Kidney (tissue), 14 donors: ENCODE measurements around the gene HILPDA. TPM values are rescaled to one million over a fixed set of nuclear protein-coding genes. Genes with fewer than 3 reads are reported as not detected.

Experiments used
- DNase-seq, 5 donors: peaks; one replicate each; pipeline ENCODE4 v3.0.0-alpha.2; 2013 to 2020
- FAIRE-seq: peaks from 2 replicates; lab custom pipeline; 2012; peaks lifted over from hg19 to GRCh38; lab: Jason Lieb, UNC
- H3K27ac ChIP-seq, 2 donors: one replicate each; pipeline ENCODE4 v1.7.0; 2013; ENCODE audit warnings: low read depth in 2 of 2, low read length in 2 of 2, inconsistent platforms in 1 of 2
- H3K27me3 ChIP-seq: one replicate; pipeline ENCODE4 v1.7.1; 2013; ENCODE audit warnings: low read length, inconsistent platforms; ENCODE audit not compliant: control insufficient read depth, insufficient read depth
- H3K36me3 ChIP-seq, 3 donors: one replicate each; pipeline versions ENCODE4 v1.7.0 to v1.7.1; 2013; ENCODE audit warnings: low read length in 3 of 3, control low read depth in 1 of 3, inconsistent platforms in 1 of 3; ENCODE audit not compliant: insufficient read depth in 3 of 3, control insufficient read depth in 2 of 3
- H3K4me1 ChIP-seq, 3 donors: one replicate each; pipeline versions ENCODE4 v1.7.0 to v1.7.1; 2013; ENCODE audit warnings: low read length in 3 of 3, inconsistent platforms in 1 of 3, low read depth in 1 of 3; ENCODE audit not compliant: control insufficient read depth in 2 of 3, insufficient read depth in 2 of 3
- H3K4me3 ChIP-seq, 3 donors: one replicate each; pipeline versions ENCODE4 v1.7.0 to v1.8.1; 2013; ENCODE audit warnings: low read length in 3 of 3, control low read depth in 1 of 3, inconsistent platforms in 1 of 3
- H3K9ac ChIP-seq, 3 donors: one replicate each; pipeline versions ENCODE4 v1.7.0 to v1.7.1; 2013; ENCODE audit warnings: low read length in 3 of 3, control low read depth in 1 of 3, inconsistent platforms in 1 of 3
- H3K9me3 ChIP-seq, 3 donors: one replicate each; pipeline versions ENCODE4 v1.7.0 to v1.7.1; 2013; ENCODE audit warnings: low read length in 3 of 3, control low read depth in 1 of 3, inconsistent platforms in 1 of 3; ENCODE audit not compliant: control insufficient read depth in 2 of 3, insufficient read depth in 1 of 3
- intact Hi-C: fragments of 100-400 bp; cut with DNase I; formaldehyde crosslinking; loops from one replicate; pipeline ENCODE4 v1.11.1; 2022
- polyA plus RNA-seq: library from polyadenylated mRNA; stranded (reverse); fragments of 350-450 nt; fragmentation: Illumina TruSeq; extraction: RNeasy Lipid Tissue Mini Kit (QIAGEN cat#74804); gene quantifications from one replicate; pipeline ENCODE4 v1.2.3, GENCODE V29; 2014; ENCODE audit warnings: low read depth, low replicate concordance; ENCODE audit not compliant: insufficient read depth
- total RNA-seq: library from RNA; stranded (reverse); fragmentation: NEBNext Ultra II Directional; extraction: Animal tissue kit (Norgen Biotek cat#: 25700); gene quantifications from one replicate; pipeline ENCODE4 v1.2.1, GENCODE V29; 2021
- TF ChIP-seq, protein P1 (sequence below): IDR thresholded peaks from 3 replicates; pipeline ENCODE4 v1.5.1; 2012; ENCODE audit warnings: mild to moderate bottlenecking, moderate library complexity, borderline replicate concordance; ENCODE audit not compliant: insufficient read depth; ENCODE audit errors: extremely low read depth
- donor health status: control.
- donor health status: control.
- donor health status: control.
- donor health status: control.
- donor health status: control.
- donor health status: DM: yes; HTN: yes; CAD: no.
- donor health status: Normal renal cell carcinoma (clear cell type).

Gene HILPDA
- total and polyA plus RNA-seq, 2 donors from 2014 or later = 7.2 to 10.3 TPM

DNA sequence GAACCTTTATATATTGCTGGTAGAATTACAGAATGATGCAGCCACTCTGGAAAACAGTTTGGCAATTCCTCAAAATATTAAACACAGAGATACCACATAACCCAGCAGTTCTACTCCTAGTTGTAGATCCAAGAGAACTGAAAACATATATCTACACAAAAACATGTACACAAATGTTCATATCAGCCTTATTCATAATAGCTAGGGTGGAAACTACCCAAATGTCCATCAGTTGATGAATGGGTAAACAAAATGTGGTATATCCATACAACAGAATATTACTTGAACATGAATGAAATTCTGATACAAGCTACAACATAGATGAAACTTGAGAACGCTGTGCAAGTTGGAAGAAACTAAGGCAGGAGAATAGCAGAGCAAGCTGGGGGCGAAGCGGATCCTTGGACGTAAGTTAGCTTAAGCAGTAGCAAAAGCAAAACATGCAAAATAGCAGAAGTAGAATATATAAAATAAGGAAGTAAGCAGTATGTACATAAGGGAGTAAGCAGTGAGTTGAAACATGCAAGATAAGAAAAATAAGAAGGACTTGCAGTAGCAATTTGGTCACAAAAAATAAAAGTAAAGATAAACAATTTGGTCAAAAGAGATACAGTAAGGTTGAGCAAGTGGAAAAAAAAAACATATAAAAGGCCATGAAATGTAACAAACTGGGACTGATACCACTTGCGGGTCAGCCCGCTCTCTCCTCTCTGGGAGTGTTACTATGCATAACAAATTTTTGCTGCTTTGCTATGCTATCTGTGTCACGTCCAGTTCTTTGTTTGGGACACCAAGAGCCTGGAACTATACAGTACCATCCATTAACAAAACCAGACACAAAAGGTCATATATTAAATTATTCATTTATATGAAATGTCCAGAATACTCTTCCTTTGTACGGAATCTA is 18.0 kb upstream of the HILPDA start:
- no peak for FAIRE-seq
- no peak for DNase-seq
- Histone ChIP-seq H3K27ac (no peak overlapping the region), H3K4me3 (no peak overlapping the region), H3K9ac (no peak overlapping the region), H3K27me3 (no peaks in the 10 kb centered on the region), H3K36me3 (no peaks in the 10 kb centered on the region), H3K4me1 (no peaks in the 10 kb centered on the region), H3K9me3 (no peaks in the 10 kb centered on the region)
- intact Hi-C loops = no loop called here
- TF ChIP-seq, protein P1, sequence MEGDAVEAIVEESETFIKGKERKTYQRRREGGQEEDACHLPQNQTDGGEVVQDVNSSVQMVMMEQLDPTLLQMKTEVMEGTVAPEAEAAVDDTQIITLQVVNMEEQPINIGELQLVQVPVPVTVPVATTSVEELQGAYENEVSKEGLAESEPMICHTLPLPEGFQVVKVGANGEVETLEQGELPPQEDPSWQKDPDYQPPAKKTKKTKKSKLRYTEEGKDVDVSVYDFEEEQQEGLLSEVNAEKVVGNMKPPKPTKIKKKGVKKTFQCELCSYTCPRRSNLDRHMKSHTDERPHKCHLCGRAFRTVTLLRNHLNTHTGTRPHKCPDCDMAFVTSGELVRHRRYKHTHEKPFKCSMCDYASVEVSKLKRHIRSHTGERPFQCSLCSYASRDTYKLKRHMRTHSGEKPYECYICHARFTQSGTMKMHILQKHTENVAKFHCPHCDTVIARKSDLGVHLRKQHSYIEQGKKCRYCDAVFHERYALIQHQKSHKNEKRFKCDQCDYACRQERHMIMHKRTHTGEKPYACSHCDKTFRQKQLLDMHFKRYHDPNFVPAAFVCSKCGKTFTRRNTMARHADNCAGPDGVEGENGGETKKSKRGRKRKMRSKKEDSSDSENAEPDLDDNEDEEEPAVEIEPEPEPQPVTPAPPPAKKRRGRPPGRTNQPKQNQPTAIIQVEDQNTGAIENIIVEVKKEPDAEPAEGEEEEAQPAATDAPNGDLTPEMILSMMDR = no peak

DNA sequence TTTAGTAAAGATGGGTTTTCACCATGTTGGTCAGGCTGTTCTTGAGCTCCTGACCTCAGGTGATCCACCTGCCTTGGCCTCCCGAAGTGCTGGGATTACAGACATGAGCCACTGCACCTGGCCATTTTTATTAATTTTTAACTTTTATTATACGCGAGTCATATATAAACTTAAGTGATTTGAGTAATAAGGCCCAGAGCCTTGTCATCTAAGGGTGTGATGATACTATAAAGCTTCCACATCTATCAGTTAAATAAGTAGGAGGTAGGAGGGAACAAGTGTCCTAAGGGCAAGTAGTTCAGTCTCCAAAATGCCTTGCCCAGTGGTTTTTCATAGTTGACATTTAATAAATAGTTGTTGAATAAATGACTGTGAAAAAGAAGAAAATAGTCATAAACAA is 13.3 kb upstream of the HILPDA start:
- no peak overlapping the region for H3K27ac ChIP-seq
- H3K27me3 ChIP-seq = no peaks in the 10 kb centered on the region
- intact Hi-C loops = no loop called here
- H3K36me3 ChIP-seq = no peaks in the 10 kb centered on the region
- TF ChIP-seq, protein P1 = no peak
- DNase-seq = no peak
- H3K9ac ChIP-seq = no peak overlapping the region
- H3K4me3 ChIP-seq = no peak overlapping the region
- no peaks in the 10 kb centered on the region for H3K9me3 ChIP-seq
- no peaks in the 10 kb centered on the region for H3K4me1 ChIP-seq
- FAIRE-seq = no peak

DNA sequence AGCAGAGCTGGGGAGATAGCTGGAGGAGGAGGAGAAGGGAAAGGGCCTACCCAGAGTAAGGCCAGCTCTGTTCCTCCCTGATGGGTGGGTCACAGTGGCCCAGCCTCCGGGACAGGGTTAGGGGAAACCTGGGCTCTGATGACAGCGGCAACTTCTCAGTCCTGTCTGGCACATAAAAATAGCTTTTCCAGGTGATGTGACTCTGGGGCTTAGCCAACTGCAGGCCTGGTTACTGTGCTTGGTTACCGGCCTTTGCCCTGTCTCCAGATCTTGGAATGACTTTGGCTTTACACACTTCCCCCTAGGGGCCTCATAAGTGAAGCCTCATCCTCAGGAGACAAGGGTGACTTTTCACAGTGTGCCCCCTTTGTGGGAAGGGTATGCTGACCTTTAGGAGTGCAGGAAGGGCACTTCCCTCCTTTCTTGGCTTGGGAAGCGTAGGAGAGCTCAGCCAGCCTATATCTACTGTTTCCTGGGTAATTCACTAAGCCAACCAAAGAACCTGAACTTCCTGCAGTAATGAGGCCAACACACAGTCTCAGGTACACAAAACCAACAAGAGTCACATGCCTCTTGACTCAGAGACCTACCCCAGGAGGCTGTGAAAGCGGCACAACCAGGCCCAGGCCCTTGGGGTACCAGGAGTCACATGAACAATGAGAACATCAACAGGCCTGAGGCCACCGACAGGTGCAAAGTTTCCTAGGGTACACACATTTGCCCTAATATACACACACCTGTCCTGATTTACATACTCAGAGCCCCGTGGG is 11.7 kb upstream of the HILPDA start:
- H3K9ac ChIP-seq = no peak overlapping the region
- intact Hi-C loops = no loop called here
- no peak overlapping the region for H3K27ac ChIP-seq
- DNase-seq = no peak
- H3K4me3 ChIP-seq = no peak overlapping the region
- no peaks in the 10 kb centered on the region for H3K27me3 ChIP-seq
- no peaks in the 10 kb centered on the region for H3K9me3 ChIP-seq
- FAIRE-seq = no peak
- H3K4me1 ChIP-seq = no peaks in the 10 kb centered on the region
- TF ChIP-seq, protein P1 = no peak
- no peaks in the 10 kb centered on the region for H3K36me3 ChIP-seq
